SK-N-SH treated with all-trans-retinoic acid at 6 μM for 48 hours (cell line): ENCODE measurements around the gene PRKRIP1.

Source experiments
- BACH2 ChIP-seq: fragments of 250-450 bp; sonication (Bioruptor Pico); IDR thresholded peaks from 2 replicates; pipeline ENCODE4 v1.9.0; 2021; ENCODE audit warnings: mild to moderate bottlenecking, borderline replicate concordance
- OSR1 ChIP-seq: fragments of 250-450 bp; sonication (Bioruptor Pico); IDR thresholded peaks from 2 replicates; pipeline ENCODE4 v1.8.0; 2022; ENCODE audit warnings: moderate library complexity, mild to moderate bottlenecking, inconsistent platforms
- RARB ChIP-seq: fragments of 250-450 bp; sonication (Bioruptor Pico); IDR thresholded peaks from 2 replicates; pipeline ENCODE4 v1.8.0; 2021; ENCODE audit warnings: mild to moderate bottlenecking, moderate library complexity
- TF ChIP-seq, protein P1 (sequence below): fragments of 250-450 bp; sonication (Bioruptor Pico); IDR thresholded peaks from 2 replicates; pipeline ENCODE4 v1.8.0; 2021; ENCODE audit warnings: low read depth, mild to moderate bottlenecking, moderate library complexity, borderline replicate concordance

DNA sequence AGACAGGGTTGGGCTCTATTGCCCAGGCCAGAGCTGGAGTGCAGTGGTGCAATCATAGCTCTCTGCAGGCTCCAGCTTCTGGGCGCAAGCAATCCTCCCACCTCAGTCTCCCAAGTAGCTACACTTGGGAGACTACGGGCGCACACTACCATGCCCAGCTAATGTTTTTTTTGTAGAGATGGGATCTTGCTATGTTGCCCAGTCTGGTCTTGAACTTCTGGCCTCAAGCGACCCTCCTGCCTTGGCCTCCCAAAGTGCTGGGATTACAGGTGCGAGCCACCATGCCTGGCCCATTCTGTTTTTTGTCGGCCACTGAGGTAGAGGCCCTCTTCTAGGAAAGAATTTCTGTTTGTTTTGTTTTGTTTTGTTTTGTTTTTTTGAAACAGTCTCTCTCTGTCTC is 56.3 kb downstream of the PRKRIP1 start:
- no peak for TF ChIP-seq BACH2 (CRISPR knock-in tag)
- no peak for TF ChIP-seq RARB (CRISPR knock-in tag)
- TF ChIP-seq, protein P1, sequence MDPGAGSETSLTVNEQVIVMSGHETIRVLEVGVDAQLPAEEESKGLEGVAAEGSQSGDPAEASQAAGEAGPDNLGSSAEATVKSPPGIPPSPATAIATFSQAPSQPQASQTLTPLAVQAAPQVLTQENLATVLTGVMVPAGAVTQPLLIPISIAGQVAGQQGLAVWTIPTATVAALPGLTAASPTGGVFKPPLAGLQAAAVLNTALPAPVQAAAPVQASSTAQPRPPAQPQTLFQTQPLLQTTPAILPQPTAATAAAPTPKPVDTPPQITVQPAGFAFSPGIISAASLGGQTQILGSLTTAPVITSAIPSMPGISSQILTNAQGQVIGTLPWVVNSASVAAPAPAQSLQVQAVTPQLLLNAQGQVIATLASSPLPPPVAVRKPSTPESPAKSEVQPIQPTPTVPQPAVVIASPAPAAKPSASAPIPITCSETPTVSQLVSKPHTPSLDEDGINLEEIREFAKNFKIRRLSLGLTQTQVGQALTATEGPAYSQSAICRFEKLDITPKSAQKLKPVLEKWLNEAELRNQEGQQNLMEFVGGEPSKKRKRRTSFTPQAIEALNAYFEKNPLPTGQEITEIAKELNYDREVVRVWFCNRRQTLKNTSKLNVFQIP (CRISPR knock-in tag) = no peak
- TF ChIP-seq OSR1 (CRISPR knock-in tag) = no peak
